IPS-NIHi11 (cell line): ENCODE measurements around the gene TEX19.

ENCODE experiments used
- DNase-seq: peaks from one replicate; pipeline ENCODE4 v3.0.0; 2012; ENCODE audit warnings: mixed read lengths, low spot score

Gene TEX19

GRCh38 chr17:82390860-82391435, 31.9 kb downstream of the TEX19 start:
- DNase-seq, result no peak

DNA sequence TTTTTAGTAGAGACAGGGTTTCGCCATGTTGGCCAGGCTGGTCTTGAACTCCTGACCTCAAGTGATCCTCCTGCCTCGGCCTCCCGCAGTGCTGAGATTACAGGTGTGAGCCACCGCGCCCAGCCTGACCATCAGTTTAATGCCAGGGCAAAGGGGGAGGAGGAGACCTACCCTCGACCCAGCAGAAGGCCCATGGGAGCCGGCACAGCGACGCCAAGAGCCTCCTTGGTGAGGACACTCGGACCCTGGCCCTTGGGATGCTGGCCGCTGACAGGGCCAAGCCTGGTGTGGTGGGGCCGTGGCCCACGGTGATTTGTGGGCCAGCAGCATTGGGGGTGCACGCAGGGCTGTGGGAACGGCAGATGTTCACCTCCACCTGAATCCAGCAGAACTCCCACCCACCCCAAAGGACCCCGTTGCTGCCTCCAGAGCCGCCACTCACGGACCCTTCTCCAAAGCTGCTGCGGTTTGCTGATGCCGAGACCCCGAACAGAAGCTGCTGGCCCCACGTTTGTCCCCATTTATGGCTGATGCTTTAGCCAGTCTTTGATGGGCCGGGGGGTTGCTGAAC, 32.5 kb downstream of the TEX19 start:
- no peak for DNase-seq

- no peak for DNase-seq
These were observed 33.3 kb downstream of the TEX19 start for GRCh38 chr17:82392209-82392920.

DNA sequence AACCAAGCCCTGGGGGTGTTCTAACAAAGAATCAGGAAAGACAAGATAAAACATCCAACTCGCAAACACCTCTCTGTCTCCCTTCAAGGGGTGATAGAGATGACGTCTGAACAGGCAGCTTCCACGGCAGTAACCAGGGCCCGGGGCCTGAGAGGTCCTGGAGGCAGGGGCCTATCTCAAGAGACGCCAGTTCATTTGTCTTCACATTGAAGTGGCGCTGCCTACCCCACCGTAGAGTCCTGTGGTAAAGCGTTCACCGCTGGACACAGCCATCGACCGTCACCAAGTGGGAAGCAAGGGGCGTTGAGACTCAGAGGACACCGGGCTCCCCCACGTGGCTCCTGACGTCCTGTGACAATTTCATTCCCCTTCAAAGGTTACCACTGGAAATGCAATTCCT, 33.9 kb downstream of the TEX19 start:
- DNase-seq, result no peak

DNA sequence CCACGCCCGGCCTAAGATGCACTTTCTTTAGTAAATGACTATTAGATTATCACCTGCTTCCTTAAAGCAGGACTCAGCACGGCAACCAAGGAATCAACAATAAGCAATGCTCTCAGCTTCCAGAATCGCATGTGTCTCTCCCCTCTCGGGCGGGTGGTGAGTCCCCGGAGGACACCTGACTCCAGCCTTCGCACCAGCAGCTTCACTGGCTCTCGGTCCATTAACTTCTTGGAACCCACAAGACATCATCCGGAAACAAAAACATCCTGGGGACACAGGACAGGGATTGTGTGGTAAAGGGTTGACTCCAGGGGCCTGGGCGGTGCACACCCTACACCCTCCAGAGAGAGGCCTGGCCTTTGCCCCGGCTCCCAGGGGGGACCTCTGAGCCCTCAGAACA, 35.2 kb downstream of the TEX19 start:
- no peak for DNase-seq

DNA sequence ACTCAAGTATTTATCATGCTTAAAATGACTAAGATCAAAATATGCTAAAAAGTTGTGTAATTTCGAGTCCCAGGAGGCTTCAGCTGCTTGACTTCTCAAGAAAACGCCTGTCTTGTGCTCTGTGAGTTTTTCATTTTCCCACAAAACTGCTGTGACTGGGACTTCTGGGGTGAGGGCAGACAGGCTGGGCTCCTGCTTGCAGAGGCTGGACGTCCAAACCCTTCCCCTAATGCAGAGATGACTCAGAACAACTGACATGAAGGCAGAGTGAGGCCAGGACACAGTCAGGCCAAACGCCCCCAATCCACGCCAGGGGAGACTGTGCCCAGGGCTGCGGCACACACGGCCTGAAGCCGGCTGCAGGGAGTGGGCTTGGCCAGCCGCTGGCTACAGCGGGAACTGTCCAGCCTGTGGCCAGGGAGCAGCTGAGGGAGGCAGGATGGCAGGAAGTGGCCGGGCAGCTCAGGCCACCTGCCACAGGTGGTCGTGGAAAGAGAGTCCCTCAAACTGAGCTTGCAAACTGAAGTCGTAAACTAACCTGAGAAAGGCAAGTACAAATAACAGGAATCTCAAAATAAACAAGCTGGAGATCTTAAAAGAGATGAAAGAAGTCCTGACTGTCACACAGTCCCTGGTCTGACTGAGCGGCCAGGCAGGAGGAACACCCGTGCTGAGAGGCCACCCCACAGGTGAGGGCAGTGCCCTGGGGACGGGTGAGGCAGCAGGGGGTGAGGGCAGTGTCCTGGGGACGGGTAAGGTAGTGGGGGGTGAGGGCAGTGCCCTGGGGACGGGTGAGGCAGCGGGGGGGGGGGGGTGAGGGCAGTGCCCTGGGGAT, 37.8 kb downstream of the TEX19 start:
- no peak for DNase-seq

- peak; percentile 9 for DNase-seq
These were observed 38.6 kb downstream of the TEX19 start for GRCh38 chr17:82397449-82398335.

DNA sequence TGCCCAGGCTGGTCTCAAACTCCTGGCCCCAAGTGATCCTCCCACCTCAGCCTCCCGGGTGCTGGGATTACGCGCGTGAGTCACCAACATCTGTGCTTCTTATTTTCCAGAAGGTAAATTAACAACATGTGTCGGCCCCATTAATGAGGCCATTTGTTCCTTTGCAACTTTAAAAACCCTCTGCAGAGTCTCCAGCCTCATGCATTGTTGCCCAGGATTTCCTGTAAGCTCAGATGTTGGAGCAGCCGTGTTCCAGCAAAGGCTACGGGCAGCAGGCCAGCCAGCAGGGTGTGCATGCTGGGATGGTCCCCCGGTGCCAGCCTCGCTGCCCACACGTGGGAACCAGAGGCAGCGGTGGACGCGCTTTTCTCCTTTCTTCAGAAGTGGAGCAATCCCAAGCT, 40.0 kb downstream of the TEX19 start:
- DNase-seq, result peak; percentile 28

DNA sequence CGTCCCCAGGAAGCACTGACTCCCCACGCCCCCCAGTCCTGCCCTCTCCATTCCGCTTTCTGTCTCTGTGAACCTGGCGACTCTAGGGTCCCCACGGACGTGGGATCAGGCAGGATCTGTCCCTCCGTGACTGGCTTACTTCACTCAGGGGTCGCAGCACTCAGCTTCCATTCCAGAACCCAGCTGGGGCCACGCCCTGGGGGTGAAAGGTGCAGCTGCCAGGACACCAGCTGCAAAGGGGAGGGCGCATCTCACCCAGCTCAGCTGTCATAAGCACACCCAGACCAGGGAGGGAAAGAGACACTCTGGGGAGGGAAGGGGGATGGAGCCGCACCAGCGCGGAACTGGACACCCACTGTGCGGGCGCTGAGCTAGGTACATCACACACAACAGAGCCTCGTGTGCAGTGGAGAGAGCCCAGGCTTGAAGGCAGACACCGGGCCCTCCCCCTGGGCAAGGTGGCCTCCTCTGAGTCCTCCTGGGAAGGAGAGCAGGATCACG, 40.6 kb downstream of the TEX19 start:
- peak; percentile 22 for DNase-seq

GRCh38 chr17:82400206-82400605, 41.2 kb downstream of the TEX19 start:
- DNase-seq, result no peak

GRCh38 chr17:82400830-82401229, 41.8 kb downstream of the TEX19 start:
- peak; percentile 9 for DNase-seq

DNA sequence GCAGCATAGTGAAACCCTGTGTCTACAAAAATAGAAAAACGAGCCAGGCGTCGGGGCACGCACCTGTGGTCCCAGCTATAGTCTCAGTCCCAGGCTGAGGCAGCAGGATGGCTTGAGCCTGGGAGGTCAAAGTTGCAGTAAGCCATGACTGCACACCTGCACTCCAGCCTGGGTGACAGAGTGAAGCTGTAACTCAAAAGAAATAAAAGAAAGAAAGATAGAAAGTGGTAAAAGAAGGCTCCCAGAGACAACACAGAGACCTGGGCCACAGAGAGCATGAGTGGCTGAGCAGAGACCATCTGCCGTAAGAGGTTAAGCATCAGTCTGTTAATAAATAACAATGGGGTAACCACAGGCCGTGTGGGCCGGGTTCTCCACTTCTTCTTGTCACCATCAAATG, 43.8 kb downstream of the TEX19 start:
- no peak for DNase-seq

DNA sequence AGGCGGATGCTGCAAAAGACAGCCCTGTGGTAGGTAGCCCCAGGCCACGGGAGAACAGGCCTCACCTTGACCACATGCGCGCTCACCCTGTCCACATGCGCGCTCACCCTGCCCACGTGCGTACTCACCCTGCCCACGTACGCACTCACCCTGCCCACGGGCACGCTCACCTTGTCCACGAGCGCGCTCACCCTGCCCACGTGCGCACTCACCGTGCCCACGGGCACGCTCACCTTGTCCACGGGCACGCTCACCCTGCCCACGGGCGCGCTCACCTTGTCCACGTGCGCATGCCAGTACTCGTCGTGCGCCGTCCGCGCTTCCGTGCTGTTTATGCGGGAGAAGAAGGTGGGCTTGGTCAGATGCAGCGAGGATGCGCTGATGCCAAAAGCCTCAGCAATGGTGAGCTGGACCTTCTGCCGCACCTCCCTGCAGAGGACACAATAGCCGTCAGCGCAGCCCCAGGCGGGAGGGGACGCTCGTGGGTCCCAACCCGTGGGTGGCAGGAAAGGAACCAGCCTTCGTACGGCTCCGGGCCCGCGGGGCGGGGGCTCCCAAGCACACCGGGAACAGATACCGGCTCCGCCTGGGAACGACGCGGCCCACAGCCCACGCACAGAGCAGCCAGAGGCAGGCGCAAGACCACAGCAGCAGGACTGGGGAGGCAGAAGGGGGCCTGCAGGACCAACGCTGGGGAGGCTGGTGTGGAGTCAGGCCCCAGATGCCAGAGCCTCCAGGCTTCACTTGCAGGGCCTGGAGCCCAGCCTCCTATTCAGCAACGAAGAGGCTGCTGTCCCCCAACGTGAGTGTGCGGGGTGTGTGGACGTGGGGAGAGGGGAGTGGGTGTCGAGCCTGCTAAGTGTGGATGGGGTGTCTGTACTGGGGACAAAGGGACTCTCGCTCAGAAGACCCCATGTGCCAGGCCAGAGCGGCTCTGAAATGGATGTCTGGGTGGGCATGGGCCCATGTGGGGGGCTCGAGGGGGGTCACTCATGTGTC, 44.9 kb downstream of the TEX19 start:
- peak; percentile 12 for DNase-seq

GRCh38 chr17:82405051-82405450, 46.0 kb downstream of the TEX19 start:
- no peak for DNase-seq

GRCh38 chr17:82406131-82406671, 47.2 kb downstream of the TEX19 start:
- no peak for DNase-seq

DNA sequence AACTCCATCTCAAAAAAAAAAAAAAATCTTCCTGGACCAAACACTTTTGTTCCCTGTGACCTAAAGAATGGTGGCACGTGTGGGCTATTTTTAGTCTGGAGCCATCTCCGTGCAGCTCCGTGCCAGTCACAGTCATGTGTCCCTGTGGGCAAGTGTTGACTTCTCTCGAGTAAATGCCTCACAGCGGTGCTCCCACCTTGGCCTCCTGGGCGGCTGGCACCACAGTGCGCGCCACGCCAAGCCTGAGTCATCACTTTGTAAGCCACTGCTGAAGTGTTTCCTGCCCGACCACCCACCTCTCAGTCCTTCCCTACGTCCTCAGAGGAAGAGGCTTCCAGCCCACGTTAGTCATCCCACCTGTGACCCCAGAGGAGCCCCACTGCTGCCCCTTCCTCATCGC, 48.2 kb downstream of the TEX19 start:
- DNase-seq, result no peak

DNA sequence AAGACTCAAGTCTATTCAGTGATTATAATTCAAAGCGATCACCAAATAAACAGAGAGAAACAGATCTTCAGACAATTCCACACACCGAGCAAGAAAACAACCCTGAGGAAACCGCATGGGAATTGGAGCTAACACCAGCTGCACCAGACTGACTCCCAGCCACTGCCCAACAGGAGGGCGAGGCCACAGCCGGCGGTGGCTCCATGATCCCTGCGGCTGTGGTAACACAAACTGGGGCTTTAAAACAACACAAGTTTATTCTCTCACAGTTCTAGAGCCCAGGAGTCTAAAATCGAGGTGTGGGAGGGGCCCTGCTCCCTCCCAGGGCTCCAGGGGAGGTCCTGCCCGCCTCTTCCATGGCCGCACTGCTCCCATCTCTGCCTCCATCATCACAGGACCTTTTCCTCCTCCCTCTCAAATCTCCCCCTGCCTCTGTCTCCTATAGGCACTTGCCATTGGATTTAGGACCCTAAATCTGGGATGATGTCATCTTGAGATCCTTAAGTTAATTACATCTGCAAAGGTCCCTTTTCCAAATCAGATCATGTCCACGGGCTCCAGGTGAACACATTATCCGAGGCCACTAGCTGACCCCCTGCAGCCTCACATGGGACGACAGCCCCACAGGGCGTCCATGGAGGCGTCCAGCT, 49.4 kb downstream of the TEX19 start:
- DNase-seq, result no peak

- DNase-seq, result no peak
These were observed 49.9 kb downstream of the TEX19 start for GRCh38 chr17:82408938-82409318.

- no peak for DNase-seq
These were observed 51.1 kb downstream of the TEX19 start for GRCh38 chr17:82410014-82410716.
